Adipose tissue (tissue), 3 donors: ENCODE results near the gene CDK7. TPM values are rescaled to one million over a fixed set of nuclear protein-coding genes. Genes with fewer than 3 reads are reported as not detected.

ENCODE experiments used
- H3K27ac ChIP-seq: one replicate; pipeline ENCODE4 v1.5.1; 2013; ENCODE audit warnings: low read depth, low read length
- WGBS, 3 donors: extraction: QIAGEN DNeasy Blood & Tissue Kit; methylation state at CpG; one replicate each; pipeline ENCODE4 v1.1.7; 2013; 5-methylcytosine and 5-hydroxymethylcytosine counted together
- polyA plus RNA-seq, 3 donors: library from polyadenylated mRNA; stranded (reverse); fragments of 200-250 nt; gene quantifications; one replicate each; pipeline ENCODE4 v1.2.3, GENCODE V29; 2013
- donor health status: healthy with polysubstance abuse.
- donor health status: Bipolar disorder and iron deficiency.
- donor health status: healthy.

The CDK7 gene
- polyA plus RNA-seq, 3 donors: 11.6 to 13.6 (median 12.7) TPM

GRCh38 chr5:69317391-69317790 lies 82.7 kb downstream of the CDK7 start:
- WGBS, 3 donors: 58 to 93% (median 73%) methylated on average over 4 of the region's 4 CpGs
- no peak overlapping the region for H3K27ac ChIP-seq

GRCh38 chr5:69326365-69326764 lies 91.7 kb downstream of the CDK7 start:
- H3K27ac ChIP-seq: no peak overlapping the region
- WGBS, 3 donors: 63 to 100% (median 64%) methylated on average over 1 of the region's 1 CpG

Other genes with a start within 250 kb of the CDK7 start
- gene SLC30A5, start 140.9 kb upstream of the CDK7 start, polyA plus RNA-seq: 10 to 100 TPM; 17.2 to 26.3 (median 21.0) TPM
- 1 to 10 TPM; 2.4 to 3.3 (median 2.7) TPM for gene CCNB1, start 67.7 kb upstream of the CDK7 start, polyA plus RNA-seq
- gene CENPH, start 45.3 kb upstream of the CDK7 start, polyA plus RNA-seq: 1 to 10 TPM in 2 of 3 donors, under 1 TPM in 1; 0.95 to 5.2 (median 2.5) TPM
- gene CCDC125, start 97.9 kb downstream of the CDK7 start, polyA plus RNA-seq: 1 to 10 TPM; 2.8 to 4.9 (median 3.0) TPM
- 10 to 100 TPM; 19.8 to 59.5 (median 43.0) TPM for gene AK6, start 134.6 kb downstream of the CDK7 start, polyA plus RNA-seq
- 10 to 100 TPM; 33.4 to 65.1 (median 54.5) TPM for gene TAF9, start 134.6 kb downstream of the CDK7 start, polyA plus RNA-seq
- gene RAD17, start 134.9 kb downstream of the CDK7 start, polyA plus RNA-seq: 10 to 100 TPM in 1 of 3 donors, 1 to 10 TPM in 2; 8.4 to 17.8 (median 9.5) TPM
- gene MARVELD2, start 180.2 kb downstream of the CDK7 start, polyA plus RNA-seq: 1 to 10 TPM in 1 of 3 donors, under 1 TPM in 2; 0.45 to 7.6 (median 0.61) TPM